Motor neuron (in vitro differentiated cells): Measurements from ENCODE around the gene ZFAND2A. TPM values are rescaled to one million over a fixed set of nuclear protein-coding genes. Genes with fewer than 3 reads are reported as not detected.
A peak's percentile ranks its signal among the peaks of the same experiment; 100 is the strongest.
"Not testable (repeated sequence)": the region's sequence is repeated elsewhere in the genome, so short reads cannot be mapped to it uniquely, and the experiment has no call there.

Source experiments
- ATAC-seq, 8 experiments: fragments of 200-7000 bp; cut with Tn5 transposase; replicated peaks in 6 of 8; 2 replicates each; pipeline ENCODE4 v1.8.0; 2021; ENCODE audit warnings: mild to moderate bottlenecking in 8 of 8, moderate library complexity in 8 of 8
- H3K27ac ChIP-seq, 2 donors: fragments of 250-450 bp; sonication (Bioruptor Pico); 2 replicates each; pipeline ENCODE4 v1.9.0; 2021; ENCODE audit warnings: antibody characterized with exemption in 2 of 2, mild to moderate bottlenecking in 2 of 2, moderate library complexity in 1 of 2
- H3K4me1 ChIP-seq, 2 donors: fragments of 250-450 bp; sonication (Bioruptor Pico); replicated peaks in 1 of 2; 2 replicates each; pipeline ENCODE4 v1.6.1; 2021; ENCODE audit warnings: antibody characterized with exemption in 2 of 2, mild to moderate bottlenecking in 2 of 2, moderate library complexity in 1 of 2
- H3K4me3 ChIP-seq, 5 donors: fragments of 250-450 bp; sonication (Bioruptor Pico); 2 replicates each; pipeline ENCODE4 v1.9.0; 2021; ENCODE audit warnings: antibody characterized with exemption in 5 of 5, mild to moderate bottlenecking in 5 of 5, moderate library complexity in 4 of 5
- WGBS, 10 experiments: fragments of 450-650 bp; shearing (Covaris generic); methylation state at CpG; one replicate each; pipeline ENCODE4 v1.0.0; 2022; 5-methylcytosine and 5-hydroxymethylcytosine counted together
- in situ Hi-C, 9 experiments: fragments of 400-800 bp; cut with MboI; loops; one replicate each; pipeline ENCODE4 v1.15.0; 2021; ENCODE audit warnings: low sequenced_read_pairs in 9 of 9, low pct_unique_long_range_greater_than_20kb in 2 of 9; ENCODE audit not compliant: unreplicated experiment in 9 of 9
- total RNA-seq, 8 experiments: library from RNA; unstranded; fragments of 300-600 nt; gene quantifications; 2 replicates each; pipeline versions ENCODE4 v1.2.3 to v1.2.4, GENCODE V29; 2022

Gene ZFAND2A, protein sequence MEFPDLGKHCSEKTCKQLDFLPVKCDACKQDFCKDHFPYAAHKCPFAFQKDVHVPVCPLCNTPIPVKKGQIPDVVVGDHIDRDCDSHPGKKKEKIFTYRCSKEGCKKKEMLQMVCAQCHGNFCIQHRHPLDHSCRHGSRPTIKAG
- total RNA-seq, result 10 to 100 TPM; 14.7 to 68.5 (median 41.3) TPM

DNA sequence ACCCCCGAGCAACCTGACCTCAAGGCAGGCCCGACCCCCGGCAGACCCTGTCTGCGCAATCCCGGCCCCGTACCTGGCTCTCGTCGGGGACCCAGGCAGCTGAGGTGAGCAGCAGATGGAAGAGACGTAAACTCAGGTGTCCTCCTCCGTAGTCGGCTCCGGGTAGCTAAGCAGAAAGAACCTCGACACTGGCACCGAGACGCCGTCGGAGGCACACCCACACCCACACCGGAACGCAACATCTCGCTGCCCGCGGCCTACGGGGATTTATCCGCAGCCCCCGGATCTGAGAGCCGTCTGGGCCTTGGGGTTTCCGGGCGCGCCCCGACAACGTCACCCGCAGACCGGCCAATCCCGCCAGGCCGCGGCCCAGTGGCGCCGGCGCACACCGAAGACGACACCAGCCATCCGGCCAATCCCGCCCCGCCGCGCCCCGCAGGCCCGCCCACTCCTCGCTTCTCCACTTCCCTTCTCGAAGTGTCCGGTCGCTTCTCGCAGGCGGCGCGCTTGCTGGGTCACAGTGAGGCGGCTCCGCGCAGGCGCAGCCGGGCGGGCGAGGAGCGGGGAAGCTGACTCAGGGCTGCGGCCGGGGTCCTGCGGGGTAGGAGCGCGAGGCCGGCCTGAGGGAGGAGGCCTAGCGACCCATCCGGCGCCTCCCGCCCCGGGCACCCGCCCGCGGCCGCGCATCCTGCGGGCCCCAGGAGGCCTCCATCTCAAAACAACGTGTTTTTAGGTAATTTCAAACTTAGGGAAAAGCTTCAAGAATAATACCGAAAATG lies at the start of gene ZFAND2A:
ZFAND2A (minus strand) TSS at position 306 of the 779 bp plus-strand sequence. CDS start 1,984 bp downstream, outside the sequence.
- Histone ChIP-seq H3K4me1 (peaks cover 6 to 12% of the 10 kb centered on the region in 2 donors), H3K4me3 (peak within 1 kb of the TSS; percentile 72 to 94 (median 72)), H3K27ac (peak within 1 kb of the TSS; percentile 84 to 85)
- in situ Hi-C loops, result loop anchor here in 2 of 9 experiments (25.0 kb wide), 1 partner anchor 173 kb away; the partner anchor contains the start of genes COX19 (in 2 of the 2) and CYP2W1 (in 2 of the 2)
- peak; percentile 90 to 99 (median 95) for ATAC-seq
- 0% methylated on average over 10 of the region's 83 CpGs; no CpG with 5 or more reads in 9 of the 10 experiments for WGBS, 10 experiments

DNA sequence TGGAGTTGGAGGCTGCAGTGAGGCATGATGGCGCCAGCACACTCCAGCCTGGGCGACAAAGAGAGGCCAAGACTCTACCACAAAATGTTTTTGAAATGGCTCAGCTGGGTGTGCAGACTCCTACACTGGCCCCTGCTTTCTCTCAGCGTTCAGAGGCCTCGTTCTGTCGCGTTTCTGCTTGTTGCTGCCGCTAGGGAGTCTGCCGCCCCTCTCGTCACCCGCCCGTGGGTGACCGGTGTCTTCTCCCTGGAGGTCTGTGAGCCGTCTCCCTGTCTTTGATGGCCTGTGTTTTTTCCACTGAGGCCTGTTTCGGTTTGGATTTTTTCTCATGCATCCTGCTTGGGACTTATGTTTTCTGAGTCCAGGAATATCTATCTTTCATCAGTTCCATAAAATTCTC lies 49.1 kb upstream of the ZFAND2A start:
- in situ Hi-C loops, result loop anchor here in 4 of 9 experiments (25.0 kb wide), 3 partner anchors 178 to 228 kb away; no protein-coding TSS in a partner anchor
- WGBS, 10 experiments, result 43 to 100% (median 75%) methylated on average over 1 to 11 of the region's 14 CpGs; no CpG with 5 or more reads in 2 of the 10 experiments
- no peaks in the 10 kb centered on the region for H3K4me1 ChIP-seq
- no peak overlapping the region for H3K27ac ChIP-seq
- ATAC-seq, result no peak
- no peak overlapping the region for H3K4me3 ChIP-seq

DNA sequence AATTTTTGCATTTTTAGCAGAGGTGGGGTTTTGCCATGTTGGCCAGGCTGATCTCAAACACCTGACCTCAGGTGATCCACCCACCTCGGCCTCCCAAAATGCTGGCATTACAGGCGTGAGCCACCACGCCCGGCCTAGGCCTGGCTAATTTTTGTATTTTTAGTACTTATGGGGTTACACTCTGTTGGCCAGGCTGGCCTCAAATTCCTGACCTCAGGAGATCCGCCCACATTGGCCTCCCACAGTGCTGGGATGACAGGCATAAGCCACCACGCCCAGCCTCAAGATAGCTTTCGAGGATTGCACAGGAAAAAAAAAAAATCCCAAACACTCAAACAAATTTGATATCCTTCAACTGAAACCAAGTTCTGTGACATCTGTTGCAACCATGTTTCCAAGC lies 45.7 kb upstream of the ZFAND2A start:
- not testable (repeated sequence) for H3K4me1 ChIP-seq, ATAC-seq, H3K27ac ChIP-seq, H3K4me3 ChIP-seq
- WGBS, 10 experiments, result 20 to 76% (median 60%) methylated on average over 1 to 5 of the region's 7 CpGs; no CpG with 5 or more reads in 3 of the 10 experiments
- in situ Hi-C loops, result loop anchor here in 4 of 9 experiments (25.0 kb wide), 3 partner anchors 182 to 232 kb away; no protein-coding TSS in a partner anchor

DNA sequence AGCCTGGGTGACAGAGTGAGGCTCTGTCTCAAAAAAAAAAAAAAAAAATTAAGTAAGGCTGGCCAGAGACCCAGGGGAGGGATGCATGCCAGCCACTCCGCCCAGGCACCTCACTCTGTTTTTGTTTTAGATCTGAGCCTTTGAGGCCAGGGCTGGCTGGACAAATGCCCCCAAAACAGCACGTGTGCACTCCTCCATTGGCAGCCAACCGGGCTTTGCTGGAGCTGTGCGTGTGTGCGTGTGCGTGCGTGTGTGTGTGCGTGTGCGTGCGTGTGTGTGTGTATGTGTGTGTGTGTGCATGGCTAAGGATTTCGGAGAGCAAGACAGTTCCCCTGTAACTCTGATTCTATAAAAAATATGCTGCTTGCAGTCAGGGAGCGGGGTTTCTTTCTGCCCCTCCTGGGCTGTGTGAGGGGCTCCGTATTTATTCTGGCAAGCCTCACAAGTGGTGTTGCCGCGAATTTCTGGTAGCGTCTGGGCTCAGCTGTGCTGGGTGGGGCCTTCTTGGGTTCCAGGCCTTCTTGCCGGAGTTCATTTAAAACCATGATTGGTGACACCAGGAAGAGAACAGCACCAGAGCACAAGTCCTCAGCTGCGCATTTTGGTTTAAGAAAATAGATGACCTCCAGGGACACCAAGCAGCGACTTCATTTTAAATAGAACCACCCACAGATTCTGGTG lies 44.6 kb upstream of the ZFAND2A start:
- 6 to 72% (median 36%) methylated on average over 3 to 12 of the region's 19 CpGs; no CpG with 5 or more reads in 3 of the 10 experiments for WGBS, 10 experiments
- no peaks in the 10 kb centered on the region for H3K4me1 ChIP-seq
- peak in 1 of 8 experiments; percentile 36 for ATAC-seq
- in situ Hi-C loops, result loop anchor here in 4 of 9 experiments (25.0 kb wide), 3 partner anchors 183 to 233 kb away; no protein-coding TSS in a partner anchor
- no peak overlapping the region for H3K27ac ChIP-seq
- H3K4me3 ChIP-seq, result no peak overlapping the region

DNA sequence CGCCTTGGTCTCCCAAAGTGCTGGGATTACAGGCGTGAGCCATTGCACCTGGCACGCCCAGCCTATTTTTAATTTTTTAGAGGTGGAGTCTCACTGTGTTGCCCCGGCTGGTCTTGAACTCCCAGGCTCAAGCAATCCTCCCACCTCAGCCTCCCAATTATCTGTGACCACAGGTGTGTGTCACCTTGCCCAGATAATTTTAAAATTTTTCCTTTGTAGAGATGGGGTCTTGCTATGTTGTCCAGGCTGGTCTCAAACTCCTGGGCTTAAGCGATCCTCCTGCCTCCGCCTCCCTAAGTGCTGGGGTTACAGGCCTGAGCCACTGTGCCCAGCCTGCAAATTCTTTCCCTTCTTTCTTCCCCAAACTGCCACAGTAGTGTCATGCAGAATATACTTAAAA lies 42.9 kb upstream of the ZFAND2A start:
- not testable (repeated sequence) for H3K4me1 ChIP-seq, H3K4me3 ChIP-seq, H3K27ac ChIP-seq, ATAC-seq
- 40 to 92% (median 88%) methylated on average over 1 to 3 of the region's 6 CpGs; no CpG with 5 or more reads in 7 of the 10 experiments for WGBS, 10 experiments
- in situ Hi-C loops, result loop anchor here in 4 of 9 experiments (25.0 kb wide), 3 partner anchors 184 to 234 kb away; no protein-coding TSS in a partner anchor

DNA sequence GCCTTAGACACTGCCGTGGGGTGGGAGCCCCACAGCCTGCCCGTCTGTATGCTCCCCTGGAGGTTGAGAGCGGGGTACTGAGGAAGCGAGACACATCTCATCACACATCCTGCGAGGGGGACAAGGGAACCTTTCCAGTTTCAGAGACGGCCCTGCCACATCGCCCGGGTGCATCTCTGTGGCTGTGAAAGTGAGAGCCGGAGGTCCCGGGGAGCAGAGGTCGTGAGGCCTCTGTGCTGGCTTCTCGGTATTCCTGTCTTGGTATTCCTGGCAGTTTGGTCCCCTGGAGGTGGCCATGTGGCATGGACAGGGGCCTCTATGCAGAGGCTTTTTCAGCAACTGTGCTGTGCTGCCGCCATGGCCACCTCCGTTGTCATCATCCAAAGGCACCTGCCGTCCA lies 41.9 kb upstream of the ZFAND2A start:
- Histone ChIP-seq H3K27ac (no peak overlapping the region), H3K4me1 (no peaks in the 10 kb centered on the region), H3K4me3 (no peak overlapping the region)
- in situ Hi-C loops, result loop anchor here in 4 of 9 experiments (25.0 kb wide), 3 partner anchors 185 to 235 kb away; no protein-coding TSS in a partner anchor
- WGBS, 10 experiments, result 50 to 100% (median 93%) methylated on average over 1 to 5 of the region's 15 CpGs; no CpG with 5 or more reads in 5 of the 10 experiments
- no peak for ATAC-seq

DNA sequence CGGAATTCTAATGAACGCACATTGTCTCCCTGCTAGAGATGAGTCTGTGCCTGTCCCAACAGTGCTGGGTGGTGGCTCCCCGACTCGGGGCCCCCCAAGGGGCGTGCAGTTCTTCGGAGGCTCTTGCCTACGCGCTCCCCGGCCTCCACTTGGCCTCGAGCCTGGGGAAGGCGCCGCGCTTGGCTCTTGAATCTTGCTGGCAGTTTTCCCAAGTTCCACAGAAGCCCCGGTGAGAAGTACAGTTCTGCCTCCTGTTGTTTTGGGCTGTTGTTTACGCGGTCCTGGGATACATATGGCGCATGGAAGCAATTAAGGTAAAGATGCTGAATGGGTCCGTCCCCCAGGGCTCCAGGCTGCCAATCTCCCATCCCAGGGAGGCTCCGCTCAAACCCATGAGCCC lies 40.0 kb upstream of the ZFAND2A start:
- H3K4me3 ChIP-seq, result no peak overlapping the region
- no peak for ATAC-seq
- H3K4me1 ChIP-seq, result no peaks in the 10 kb centered on the region
- in situ Hi-C loops, result loop anchor here in 4 of 9 experiments (25.0 kb wide), 3 partner anchors 187 to 237 kb away; no protein-coding TSS in a partner anchor
- H3K27ac ChIP-seq, result no peak overlapping the region
- 42 to 80% (median 67%) methylated on average over 4 to 11 of the region's 19 CpGs; no CpG with 5 or more reads in 5 of the 10 experiments for WGBS, 10 experiments

DNA sequence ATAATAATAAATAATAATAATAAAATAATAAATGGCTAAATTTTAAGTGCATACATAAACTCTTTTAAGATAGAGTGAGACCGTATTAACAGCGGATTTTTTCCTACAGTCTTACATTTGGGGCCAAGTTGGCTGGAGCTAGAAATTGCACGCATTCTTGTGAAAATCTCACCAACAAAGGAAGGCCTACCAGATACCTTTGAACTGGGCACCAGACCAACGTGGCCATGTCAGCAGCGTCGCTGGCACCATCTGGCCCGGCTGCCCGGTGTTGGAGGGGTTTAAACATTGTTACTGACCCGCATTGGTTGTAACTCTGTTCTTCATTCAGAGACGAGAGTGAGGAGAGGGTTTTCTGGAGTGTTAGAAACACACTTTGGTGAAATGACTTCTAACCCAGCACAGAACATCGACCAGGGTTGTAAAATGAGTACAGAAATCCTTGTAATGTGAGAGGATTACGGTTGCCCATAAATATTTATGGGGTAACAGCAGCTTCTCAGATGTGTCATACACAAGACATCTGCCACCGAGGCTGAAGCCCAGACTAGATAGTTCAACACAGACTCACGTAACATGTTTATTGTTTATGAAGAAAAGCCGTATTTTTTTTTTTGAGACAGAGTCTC lies 38.1 kb upstream of the ZFAND2A start:
- 0 to 74% (median 55%) methylated on average over 2 to 15 of the region's 15 CpGs; no CpG with 5 or more reads in 1 of the 10 experiments for WGBS, 10 experiments
- in situ Hi-C loops, result no loop called here
- Histone ChIP-seq H3K4me1 (no peaks in the 10 kb centered on the region), H3K27ac (no peak overlapping the region), H3K4me3 (no peak overlapping the region)
- ATAC-seq, result peak in 3 of 8 experiments; percentile 52 to 92 (median 85)

DNA sequence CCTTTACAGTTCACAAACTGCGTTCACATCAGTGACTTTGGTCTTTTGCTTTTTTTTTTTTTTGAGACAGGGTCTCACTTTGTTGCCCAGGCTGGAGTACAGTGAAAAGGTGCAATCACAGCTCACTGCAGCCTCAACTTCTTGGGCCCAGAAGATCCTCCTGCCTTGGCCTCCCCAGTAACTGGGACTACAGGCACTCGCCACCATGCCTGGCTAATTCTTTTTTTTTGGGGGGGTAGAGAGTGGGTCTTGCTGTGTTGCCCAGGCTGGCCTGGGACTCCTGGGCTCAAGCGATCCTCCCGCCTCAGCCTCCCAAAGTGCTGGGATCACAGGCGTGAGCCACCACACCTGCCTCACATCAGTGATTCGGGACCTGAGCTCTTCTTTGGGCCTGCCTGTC lies 37.0 kb upstream of the ZFAND2A start:
- in situ Hi-C loops, result no loop called here
- 60 to 100% (median 91%) methylated on average over 1 to 4 of the region's 6 CpGs; no CpG with 5 or more reads in 5 of the 10 experiments for WGBS, 10 experiments

DNA sequence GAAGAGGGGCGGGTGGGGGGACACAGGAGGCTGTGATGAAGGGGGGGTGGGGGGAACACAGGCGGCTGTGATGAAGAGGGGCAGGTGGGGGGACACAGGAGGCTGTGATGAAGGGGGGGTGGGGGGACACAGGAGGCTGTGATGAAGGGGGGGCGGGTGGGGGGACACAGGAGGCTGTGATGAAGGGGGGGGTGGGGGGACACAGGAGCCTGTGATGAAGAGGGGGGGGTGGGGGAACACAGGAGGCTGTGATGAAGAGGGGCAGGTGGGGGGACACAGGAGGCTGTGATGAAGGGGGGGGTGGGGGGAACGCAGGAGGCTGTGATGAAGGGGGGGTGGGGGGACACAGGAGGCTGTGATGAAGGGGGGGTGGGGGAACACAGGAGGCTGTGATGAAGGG lies 36.4 kb upstream of the ZFAND2A start:
- ATAC-seq, H3K4me1 ChIP-seq, H3K4me3 ChIP-seq, in situ Hi-C loops, H3K27ac ChIP-seq: not testable (repeated sequence)
- no CpG with 5 or more reads among the region's 4 CpGs for WGBS, 10 experiments

More for the DNA sequence above, 37.0 kb upstream of the ZFAND2A start:
- Histone ChIP-seq H3K4me3 (no peak overlapping the region), H3K4me1 (no peaks in the 10 kb centered on the region), H3K27ac (no peak overlapping the region)
- no peak for ATAC-seq

DNA sequence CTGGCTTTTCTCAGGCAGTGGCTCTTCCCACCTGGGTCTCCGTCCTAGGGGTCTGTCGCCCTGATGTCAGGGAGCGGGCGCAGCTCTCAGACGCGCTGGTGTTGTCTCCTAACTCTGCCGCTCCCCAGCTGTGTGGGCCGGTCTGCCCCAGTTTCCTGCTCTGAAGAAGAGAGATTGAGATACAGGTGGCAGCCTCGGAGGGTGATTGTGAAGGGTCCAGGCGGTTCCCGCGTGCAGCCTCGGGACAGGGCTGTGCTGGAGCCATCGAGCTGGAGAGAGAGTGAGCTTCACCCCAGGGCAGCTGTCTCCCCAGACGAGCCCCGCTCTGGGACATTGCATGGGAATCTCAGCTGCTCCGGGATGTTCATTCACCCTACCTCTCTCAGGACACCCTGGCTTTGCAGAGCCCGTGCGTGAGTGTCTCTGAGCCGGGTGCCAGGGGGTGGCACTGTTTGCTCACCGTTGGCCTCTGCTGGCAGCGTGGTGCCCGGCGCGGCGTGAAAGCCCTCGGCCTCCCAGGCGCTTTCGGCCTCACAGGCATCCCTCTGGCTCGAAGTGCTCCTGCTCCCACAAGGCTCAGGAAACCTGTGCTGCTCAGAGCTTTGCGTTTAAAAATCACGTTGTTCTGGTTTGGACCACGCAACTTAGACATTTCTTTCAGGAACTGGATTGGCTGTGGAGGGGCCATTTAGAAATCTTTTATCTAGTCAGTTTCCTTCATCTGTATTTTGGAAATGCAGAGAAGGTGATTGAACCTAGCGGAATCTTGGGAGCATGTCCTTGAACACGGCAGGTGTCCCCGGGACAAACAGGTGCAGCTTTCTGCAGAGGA lies 33.8 kb upstream of the ZFAND2A start:
- WGBS, 10 experiments, result 10 to 87% (median 50%) methylated on average over 3 to 11 of the region's 36 CpGs; no CpG with 5 or more reads in 1 of the 10 experiments
- Histone ChIP-seq H3K4me1 (no peaks in the 10 kb centered on the region), H3K4me3 (no peak overlapping the region), H3K27ac (no peak overlapping the region)
- in situ Hi-C loops, result no loop called here
- ATAC-seq, result peak; percentile 56 to 97 (median 70)
